RWPE2 (cell line): ENCODE measurements around the gene CHFR.

Source experiments
- ATAC-seq: fragments of 200-7000 bp; cut with Tn5 transposase; 3 replicates; pipeline ENCODE4 v1.9.1; 2021; ENCODE audit warnings: low read depth
- DNase-seq: peaks from one replicate; pipeline ENCODE4 v3.0.0-alpha.2; 2020; ENCODE audit warnings: low spot score
- H3K27ac ChIP-seq: fragments of 450-650 bp; 2 replicates; pipeline ENCODE4 v1.5.1; 2017; ENCODE audit warnings: mild to moderate bottlenecking; ENCODE audit not compliant: poor library complexity, severe bottlenecking
- H3K27me3 ChIP-seq: fragments of 250-450 bp; sonication (Bioruptor Pico); 2 replicates; pipeline ENCODE4 v1.5.1; 2021; ENCODE audit warnings: mild to moderate bottlenecking, moderate library complexity; ENCODE audit not compliant: insufficient read depth, poor library complexity, severe bottlenecking
- H3K36me3 ChIP-seq: fragments of 250-450 bp; sonication (Bioruptor Pico); 2 replicates; pipeline ENCODE4 v1.5.1; 2020; ENCODE audit warnings: low read depth, mild to moderate bottlenecking, moderate library complexity
- H3K4me1 ChIP-seq: fragments of 250-450 bp; sonication (Bioruptor Pico); 2 replicates; pipeline ENCODE4 v1.5.1; 2021; ENCODE audit warnings: mild to moderate bottlenecking, moderate library complexity; ENCODE audit not compliant: insufficient read depth, poor library complexity, severe bottlenecking
- H3K4me3 ChIP-seq: fragments of 250-450 bp; sonication (Bioruptor Pico); 2 replicates; pipeline ENCODE4 v1.5.1; 2021; ENCODE audit warnings: mild to moderate bottlenecking, moderate library complexity; ENCODE audit not compliant: severe bottlenecking
- H3K9me3 ChIP-seq: fragments of 250-450 bp; sonication (Bioruptor Pico); 2 replicates; pipeline ENCODE4 v1.5.1; 2021; ENCODE audit warnings: mild to moderate bottlenecking, moderate library complexity; ENCODE audit not compliant: severe bottlenecking
- TF ChIP-seq, protein P1 (sequence below): fragments of 450-650 bp; IDR thresholded peaks from one replicate; pipeline ENCODE4 v1.5.1; 2017; ENCODE audit warnings: mild to moderate bottlenecking, moderate library complexity; ENCODE audit not compliant: poor library complexity, severe bottlenecking

CHFR gene

DNA sequence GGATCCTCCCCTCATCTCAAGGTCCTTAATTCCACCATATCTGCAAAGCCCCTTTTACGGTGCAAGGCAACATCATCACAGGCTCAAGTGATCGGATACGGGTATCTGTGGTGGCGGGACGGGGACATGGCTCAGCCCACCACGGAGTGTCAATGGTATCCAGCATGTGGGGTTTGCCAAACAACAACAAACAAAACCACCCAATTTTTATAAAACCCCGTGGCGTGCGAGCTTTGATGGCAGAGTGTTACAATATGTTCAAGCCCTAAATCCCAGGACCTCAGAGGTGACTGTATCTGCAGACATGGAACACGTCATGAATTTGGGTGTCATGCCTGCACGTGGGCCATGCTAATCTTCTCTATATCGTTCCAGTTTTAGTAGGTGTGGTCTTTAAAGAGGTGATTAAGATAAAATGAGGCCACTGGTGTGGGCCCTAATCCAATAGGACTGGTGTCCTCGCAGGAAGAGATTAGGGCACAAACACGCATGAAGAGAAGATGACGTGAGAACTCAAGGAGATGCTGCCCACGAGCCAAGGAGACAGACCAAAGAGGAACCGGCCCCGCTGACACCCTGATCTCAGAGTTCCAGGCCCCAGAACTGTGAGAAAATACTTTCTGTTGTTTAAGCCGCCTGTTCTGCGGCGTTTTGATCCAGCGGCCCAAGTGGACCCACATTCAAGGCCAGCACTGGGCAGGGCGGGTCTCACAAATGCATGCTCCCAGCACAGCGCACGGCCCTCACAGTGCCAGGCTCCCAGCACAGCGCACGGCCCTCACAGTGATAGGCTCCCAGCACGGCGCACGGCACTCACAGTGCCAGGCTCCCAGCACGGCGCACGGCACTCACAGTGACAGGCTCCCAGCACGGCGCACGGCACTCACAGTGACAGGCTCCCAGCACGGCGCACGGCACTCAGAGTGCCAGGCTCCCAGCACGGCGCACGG lies 52.1 kb downstream of the CHFR start:
- ATAC-seq (no peak), DNase-seq (no peak)
- H3K4me3 ChIP-seq, result no peak overlapping the region
- H3K27ac ChIP-seq, result no peak overlapping the region
- no peaks in the 10 kb centered on the region for H3K4me1 ChIP-seq
- no peaks in the 10 kb centered on the region for H3K27me3 ChIP-seq
- H3K9me3 ChIP-seq, result no peaks in the 10 kb centered on the region
- TF ChIP-seq, protein P1, sequence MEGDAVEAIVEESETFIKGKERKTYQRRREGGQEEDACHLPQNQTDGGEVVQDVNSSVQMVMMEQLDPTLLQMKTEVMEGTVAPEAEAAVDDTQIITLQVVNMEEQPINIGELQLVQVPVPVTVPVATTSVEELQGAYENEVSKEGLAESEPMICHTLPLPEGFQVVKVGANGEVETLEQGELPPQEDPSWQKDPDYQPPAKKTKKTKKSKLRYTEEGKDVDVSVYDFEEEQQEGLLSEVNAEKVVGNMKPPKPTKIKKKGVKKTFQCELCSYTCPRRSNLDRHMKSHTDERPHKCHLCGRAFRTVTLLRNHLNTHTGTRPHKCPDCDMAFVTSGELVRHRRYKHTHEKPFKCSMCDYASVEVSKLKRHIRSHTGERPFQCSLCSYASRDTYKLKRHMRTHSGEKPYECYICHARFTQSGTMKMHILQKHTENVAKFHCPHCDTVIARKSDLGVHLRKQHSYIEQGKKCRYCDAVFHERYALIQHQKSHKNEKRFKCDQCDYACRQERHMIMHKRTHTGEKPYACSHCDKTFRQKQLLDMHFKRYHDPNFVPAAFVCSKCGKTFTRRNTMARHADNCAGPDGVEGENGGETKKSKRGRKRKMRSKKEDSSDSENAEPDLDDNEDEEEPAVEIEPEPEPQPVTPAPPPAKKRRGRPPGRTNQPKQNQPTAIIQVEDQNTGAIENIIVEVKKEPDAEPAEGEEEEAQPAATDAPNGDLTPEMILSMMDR, result no peak
- no peaks in the 10 kb centered on the region for H3K36me3 ChIP-seq

DNA sequence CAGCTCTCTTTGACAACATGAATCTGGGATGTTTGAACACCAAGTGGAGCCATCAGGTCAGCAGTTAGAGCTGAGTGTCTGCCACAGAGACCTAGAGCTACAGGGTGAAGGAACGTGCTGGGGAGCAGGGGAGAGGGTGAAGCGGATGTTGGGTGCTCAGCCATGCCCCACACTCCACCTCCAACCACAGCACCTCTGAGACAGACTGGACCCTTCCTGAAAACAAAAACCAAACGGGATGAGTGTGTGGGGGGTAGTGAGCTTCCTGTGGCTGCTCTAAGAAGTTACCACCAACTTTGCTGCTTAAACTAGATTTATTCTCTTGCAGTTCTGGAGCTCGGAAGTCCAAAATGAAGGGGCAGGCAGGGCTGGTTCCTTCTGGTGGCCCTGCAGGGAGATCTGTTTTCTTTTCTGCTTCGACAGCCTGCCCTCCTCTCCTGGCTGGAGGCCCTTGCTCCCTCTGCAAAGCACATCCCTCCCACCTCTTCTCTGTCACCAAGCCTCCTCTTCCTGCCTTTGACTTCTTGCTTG lies 53.2 kb downstream of the CHFR start:
- no peak overlapping the region for H3K27ac ChIP-seq
- TF ChIP-seq, protein P1, result no peak

DNA sequence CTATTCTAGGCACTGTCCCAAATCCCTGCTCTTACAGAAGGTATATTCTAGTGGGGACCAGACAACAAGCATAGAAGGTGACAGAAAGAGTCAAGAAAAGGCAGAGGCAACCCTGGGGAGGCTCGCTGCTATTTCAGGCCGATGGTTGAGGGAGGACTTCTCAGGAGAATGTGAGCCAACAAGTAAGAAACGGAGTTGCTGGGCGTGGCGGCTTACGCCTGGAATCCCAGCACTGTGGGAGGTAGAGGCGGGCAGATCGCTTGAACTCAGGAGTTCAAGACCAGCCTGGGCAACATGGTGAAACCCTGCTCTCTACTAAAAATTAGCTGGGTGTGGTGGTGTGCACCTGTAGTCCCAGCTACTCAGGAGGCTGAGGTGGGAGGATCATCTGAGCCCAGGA lies 54.1 kb downstream of the CHFR start:
- no peak overlapping the region for H3K27ac ChIP-seq
- no peaks in the 10 kb centered on the region for H3K4me1 ChIP-seq
- H3K36me3 ChIP-seq, result no peaks in the 10 kb centered on the region
- H3K27me3 ChIP-seq, result no peaks in the 10 kb centered on the region
- H3K9me3 ChIP-seq, result no peaks in the 10 kb centered on the region
- no peak for DNase-seq
- TF ChIP-seq, protein P1, result no peak
- H3K4me3 ChIP-seq, result no peak overlapping the region
- no peak for ATAC-seq

More for the DNA sequence above, 53.2 kb downstream of the CHFR start:
- H3K4me1 ChIP-seq, result no peaks in the 10 kb centered on the region
- DNase-seq, result no peak
- no peaks in the 10 kb centered on the region for H3K9me3 ChIP-seq
- no peaks in the 10 kb centered on the region for H3K27me3 ChIP-seq
- H3K36me3 ChIP-seq, result no peaks in the 10 kb centered on the region
- H3K4me3 ChIP-seq, result no peak overlapping the region
- ATAC-seq, result no peak

DNA sequence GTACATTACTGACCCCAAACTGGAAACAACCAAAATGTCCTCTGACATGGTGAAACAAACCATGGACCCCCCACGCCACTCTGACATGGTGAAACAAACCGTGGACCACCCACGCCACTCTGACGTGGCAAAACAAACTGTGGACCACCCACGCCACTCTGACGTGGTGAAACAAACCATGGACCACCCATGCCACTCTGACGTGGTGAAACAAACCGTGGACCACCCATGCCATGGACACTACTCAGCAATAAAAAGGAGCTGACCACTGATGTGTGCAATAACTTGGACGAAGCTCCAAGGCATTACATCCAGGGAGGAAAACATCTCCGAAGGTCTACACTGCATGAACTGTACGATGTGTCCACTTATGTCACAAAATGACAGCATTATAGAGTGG lies 55.6 kb downstream of the CHFR start:
- no peak for DNase-seq
- Histone ChIP-seq H3K4me3 (no peak overlapping the region), H3K4me1 (peaks cover 6% of the 10 kb centered on the region), H3K36me3 (peaks cover 8% of the 10 kb centered on the region), H3K27me3 (no peaks in the 10 kb centered on the region), H3K9me3 (no peaks in the 10 kb centered on the region), H3K27ac (no peak overlapping the region)
- ATAC-seq, result no peak
- TF ChIP-seq, protein P1, result no peak
